HG02571 (cell line): Measurements from ENCODE around the gene BCKDK.

Experiments
- ATAC-seq: cut with Tn5 transposase; IDR thresholded peaks from one replicate; pipeline ENCODE4 v1.9.1; 2021; ENCODE audit warnings: mild to moderate bottlenecking, moderate library complexity; ENCODE audit not compliant: unreplicated experiment

The BCKDK gene

GRCh38 chr16:31108035-31108793 lies at the start of gene BCKDK:
TSS of gene BCKDK (plus strand) at chr16:31108386. CDS start at chr16:31109224, 838 bp downstream.
- ATAC-seq: peak; percentile 75

GRCh38 chr16:31061126-31061812 lies 46.9 kb upstream of the BCKDK start:
- ATAC-seq: no peak

- no peak for ATAC-seq
These were observed 46.3 kb upstream of the BCKDK start for GRCh38 chr16:31061813-31062440.

GRCh38 chr16:31063495-31063842 lies 44.7 kb upstream of the BCKDK start:
- ATAC-seq: no peak

- ATAC-seq: no peak
These were observed 44.2 kb upstream of the BCKDK start for GRCh38 chr16:31063843-31064611.

GRCh38 chr16:31064882-31065461 lies 43.2 kb upstream of the BCKDK start:
- no peak for ATAC-seq

- no peak for ATAC-seq
These were observed 40.8 kb upstream of the BCKDK start for GRCh38 chr16:31067342-31067741.

- no peak for ATAC-seq
These were observed 36.3 kb upstream of the BCKDK start for GRCh38 chr16:31071861-31072260.

GRCh38 chr16:31072540-31073141 lies 35.5 kb upstream of the BCKDK start:
- ATAC-seq: peak; percentile 1

GRCh38 chr16:31073142-31073969 lies 34.8 kb upstream of the BCKDK start:
- ATAC-seq: peak; percentile 55

- ATAC-seq: peak; percentile 67
These were observed 34.0 kb upstream of the BCKDK start, which contains the start of the genes ZNF646 and ZNF668 for GRCh38 chr16:31073970-31074813. TSS of gene ZNF646 (plus strand) at chr16:31074422. CDS start at chr16:31076325, 1,903 bp downstream. TSS of gene ZNF668 (minus strand) at chr16:31074240. CDS start at chr16:31064459, 9,781 bp downstream.

GRCh38 chr16:31074814-31075183 lies 33.4 kb upstream of the BCKDK start:
- no peak for ATAC-seq

- no peak for ATAC-seq
These were observed 31.9 kb upstream of the BCKDK start for GRCh38 chr16:31076319-31076718.

- ATAC-seq: no peak
These were observed 31.2 kb upstream of the BCKDK start for GRCh38 chr16:31077024-31077423.

GRCh38 chr16:31077592-31078396 lies 30.4 kb upstream of the BCKDK start:
- ATAC-seq: no peak

GRCh38 chr16:31078597-31079341 lies 29.4 kb upstream of the BCKDK start:
- no peak for ATAC-seq

- no peak for ATAC-seq
These were observed 28.7 kb upstream of the BCKDK start for GRCh38 chr16:31079342-31079944.
